PC-3 (cell line): ENCODE measurements around the gene TMEM255B.

Source experiments
- CTCF ChIP-seq: fragments of 300-600 bp; sonication (generic); conservative IDR thresholded peaks from 2 replicates; pipeline ENCODE4 v1.5.1; 2017; ENCODE audit warnings: antibody characterized with exemption, low read depth, mild to moderate bottlenecking, low read length
- EZH2 ChIP-seq: fragments of 300-600 bp; sonication (generic); IDR thresholded peaks from one replicate; pipeline ENCODE4 v1.6.1; 2017; ENCODE audit warnings: antibody characterized with exemption, mild to moderate bottlenecking, low read length; ENCODE audit not compliant: unreplicated experiment

- TF ChIP-seq CTCF (no peak), EZH2 (no peak)
These were observed 24.2 kb upstream of the TMEM255B start for GRCh38 chr13:113734826-113735125.
